ENCODE measurements around the gene VTA1.

- TF ChIP-seq CTCF (IDR thresholded peaks at IDR 0.05): no peak
- no peak for TF ChIP-seq POLR2A (IDR thresholded peaks at IDR 0.05)
Measured at GRCh38 chr6:142167486-142167885, 20.4 kb downstream of the VTA1 start.

Data from lower leg skin (tissue), 3 donors.